Measurements from ENCODE around the gene BCAP29.

BCAP29 gene

DNA sequence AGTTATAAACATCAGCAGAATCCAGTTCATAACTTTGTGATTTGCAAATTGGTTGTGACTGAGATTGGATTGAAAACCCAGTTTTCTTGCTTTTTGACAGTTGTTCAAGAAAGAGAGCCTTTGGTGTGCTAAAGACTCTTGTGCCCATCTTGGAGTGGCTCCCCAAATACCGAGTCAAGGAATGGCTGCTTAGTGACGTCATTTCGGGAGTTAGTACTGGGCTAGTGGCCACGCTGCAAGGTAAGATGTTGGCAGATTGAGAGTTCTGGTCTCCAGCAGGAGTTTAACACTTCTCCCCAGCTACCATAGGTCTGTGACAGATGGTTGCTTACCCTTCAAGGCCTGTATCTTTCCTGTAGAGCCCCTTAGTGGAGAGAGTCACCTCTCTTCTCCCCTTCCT is 83.2 kb downstream of the BCAP29 start:
- Histone ChIP-seq H3K9me3 (ENCODE audit: control insufficient read depth, insufficient read depth, low read depth, low read length) (no peaks in the 10 kb centered on the region), H3K4me3 (ENCODE audit: low read depth, low read length) (no peak overlapping the region), H3K27ac (ENCODE audit: extremely low read depth, low read depth, low read length) (no peak overlapping the region), H3K4me1 (ENCODE audit: control insufficient read depth, insufficient read depth, low read length) (no peaks in the 10 kb centered on the region), H3K36me3 (ENCODE audit: control insufficient read depth in 2 of 2, insufficient read depth in 1 of 2, low read length in 2 of 2) (no peaks in the 10 kb centered on the region)
- ChIA-PET POLR2A (no interaction called here), CTCF (no interaction called here)
- TF ChIP-seq, protein P1, sequence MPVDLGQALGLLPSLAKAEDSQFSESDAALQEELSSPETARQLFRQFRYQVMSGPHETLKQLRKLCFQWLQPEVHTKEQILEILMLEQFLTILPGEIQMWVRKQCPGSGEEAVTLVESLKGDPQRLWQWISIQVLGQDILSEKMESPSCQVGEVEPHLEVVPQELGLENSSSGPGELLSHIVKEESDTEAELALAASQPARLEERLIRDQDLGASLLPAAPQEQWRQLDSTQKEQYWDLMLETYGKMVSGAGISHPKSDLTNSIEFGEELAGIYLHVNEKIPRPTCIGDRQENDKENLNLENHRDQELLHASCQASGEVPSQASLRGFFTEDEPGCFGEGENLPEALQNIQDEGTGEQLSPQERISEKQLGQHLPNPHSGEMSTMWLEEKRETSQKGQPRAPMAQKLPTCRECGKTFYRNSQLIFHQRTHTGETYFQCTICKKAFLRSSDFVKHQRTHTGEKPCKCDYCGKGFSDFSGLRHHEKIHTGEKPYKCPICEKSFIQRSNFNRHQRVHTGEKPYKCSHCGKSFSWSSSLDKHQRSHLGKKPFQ (tag by site-specific recombination; IDR thresholded peaks at IDR 0.05), result no peak
- no peak for TF ChIP-seq ZNF701 (tag by site-specific recombination; IDR thresholded peaks at IDR 0.05)
- TF ChIP-seq PRDM6 (tag by site-specific recombination; IDR thresholded peaks at IDR 0.05), result no peak

- ChIA-PET POLR2A (no interaction called here), CTCF (no interaction called here)
- no peak overlapping the region for H3K4me3 ChIP-seq (ENCODE audit: low read depth, low read length)
- no peaks in the 10 kb centered on the region for H3K36me3 ChIP-seq (ENCODE audit: control insufficient read depth in 2 of 2, insufficient read depth in 1 of 2, low read length in 2 of 2)
- H3K4me1 ChIP-seq (ENCODE audit: control insufficient read depth, insufficient read depth, low read length), result no peaks in the 10 kb centered on the region
- TF ChIP-seq ZNF776 (tag by site-specific recombination; IDR thresholded peaks at IDR 0.05; ENCODE audit: borderline replicate concordance) (no peak), ZNF670 (tag by site-specific recombination; IDR thresholded peaks at IDR 0.05; ENCODE audit: low read depth) (no peak), KLF16 (tag by site-specific recombination; IDR thresholded peaks at IDR 0.05) (no peak), ZSCAN16 (tag by site-specific recombination; IDR thresholded peaks at IDR 0.05) (no peak)
- TF ChIP-seq, protein P2, sequence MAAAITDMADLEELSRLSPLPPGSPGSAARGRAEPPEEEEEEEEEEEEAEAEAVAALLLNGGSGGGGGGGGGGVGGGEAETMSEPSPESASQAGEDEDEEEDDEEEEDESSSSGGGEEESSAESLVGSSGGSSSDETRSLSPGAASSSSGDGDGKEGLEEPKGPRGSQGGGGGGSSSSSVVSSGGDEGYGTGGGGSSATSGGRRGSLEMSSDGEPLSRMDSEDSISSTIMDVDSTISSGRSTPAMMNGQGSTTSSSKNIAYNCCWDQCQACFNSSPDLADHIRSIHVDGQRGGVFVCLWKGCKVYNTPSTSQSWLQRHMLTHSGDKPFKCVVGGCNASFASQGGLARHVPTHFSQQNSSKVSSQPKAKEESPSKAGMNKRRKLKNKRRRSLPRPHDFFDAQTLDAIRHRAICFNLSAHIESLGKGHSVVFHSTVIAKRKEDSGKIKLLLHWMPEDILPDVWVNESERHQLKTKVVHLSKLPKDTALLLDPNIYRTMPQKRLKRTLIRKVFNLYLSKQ (tag by site-specific recombination; IDR thresholded peaks at IDR 0.05; ENCODE audit: borderline replicate concordance), result no peak
- TF ChIP-seq, protein P3, sequence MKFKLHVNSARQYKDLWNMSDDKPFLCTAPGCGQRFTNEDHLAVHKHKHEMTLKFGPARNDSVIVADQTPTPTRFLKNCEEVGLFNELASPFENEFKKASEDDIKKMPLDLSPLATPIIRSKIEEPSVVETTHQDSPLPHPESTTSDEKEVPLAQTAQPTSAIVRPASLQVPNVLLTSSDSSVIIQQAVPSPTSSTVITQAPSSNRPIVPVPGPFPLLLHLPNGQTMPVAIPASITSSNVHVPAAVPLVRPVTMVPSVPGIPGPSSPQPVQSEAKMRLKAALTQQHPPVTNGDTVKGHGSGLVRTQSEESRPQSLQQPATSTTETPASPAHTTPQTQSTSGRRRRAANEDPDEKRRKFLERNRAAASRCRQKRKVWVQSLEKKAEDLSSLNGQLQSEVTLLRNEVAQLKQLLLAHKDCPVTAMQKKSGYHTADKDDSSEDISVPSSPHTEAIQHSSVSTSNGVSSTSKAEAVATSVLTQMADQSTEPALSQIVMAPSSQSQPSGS (tag by site-specific recombination; IDR thresholded peaks at IDR 0.05; ENCODE audit: low read depth), result 0 out of 2 replicates have a peak, but pooled peaks have one; percentile 26
- no peak overlapping the region for H3K27ac ChIP-seq (ENCODE audit: extremely low read depth, low read depth, low read length)
- no peaks in the 10 kb centered on the region for H3K9me3 ChIP-seq (ENCODE audit: control insufficient read depth, insufficient read depth, low read depth, low read length)
Observed at GRCh38 chr7:107666790-107667189, 86.7 kb downstream of the BCAP29 start.

DNA sequence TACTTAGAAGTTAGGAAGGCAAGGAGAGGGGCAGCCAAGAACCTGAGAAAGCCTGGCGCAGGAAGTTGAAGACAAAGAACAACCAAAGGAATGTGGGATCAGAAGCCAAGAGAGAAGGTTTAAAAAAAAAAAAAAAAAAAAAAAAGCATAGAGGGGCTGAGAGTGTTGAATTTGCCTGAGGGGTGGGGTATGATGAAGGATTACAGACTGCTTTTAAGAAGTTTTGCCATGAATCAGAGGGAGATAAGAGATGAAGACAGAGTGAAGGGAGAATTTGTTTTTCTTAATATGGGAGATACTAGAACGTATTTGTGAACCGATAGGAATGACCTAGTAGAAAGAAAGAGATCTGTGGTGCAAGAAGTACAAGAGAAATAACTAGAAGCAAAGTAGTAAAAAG is 87.3 kb downstream of the BCAP29 start:
- no peak overlapping the region for H3K27ac ChIP-seq (ENCODE audit: extremely low read depth, low read depth, low read length)
- no peaks in the 10 kb centered on the region for H3K36me3 ChIP-seq (ENCODE audit: control insufficient read depth in 2 of 2, insufficient read depth in 1 of 2, low read length in 2 of 2)
- H3K4me1 ChIP-seq (ENCODE audit: control insufficient read depth, insufficient read depth, low read length), result no peaks in the 10 kb centered on the region
- ChIA-PET CTCF (interaction anchor here (0.6 kb wide), 1 partner anchor 166 kb away, joined by 4 read pairs; no protein-coding TSS in a partner anchor), POLR2A (no interaction called here)
- H3K4me3 ChIP-seq (ENCODE audit: low read depth, low read length), result no peak overlapping the region
- no peaks in the 10 kb centered on the region for H3K9me3 ChIP-seq (ENCODE audit: control insufficient read depth, insufficient read depth, low read depth, low read length)
- TF ChIP-seq ZNF629 (tag by site-specific recombination; IDR thresholded peaks at IDR 0.05) (no peak), ZNF138 (tag by site-specific recombination; IDR thresholded peaks at IDR 0.05; ENCODE audit: borderline replicate concordance) (no peak), PBX3 (CRISPR knock-in tag; IDR thresholded peaks at IDR 0.05) (no peak), ZBTB17 (tag by site-specific recombination; IDR thresholded peaks at IDR 0.05) (no peak), PRDM1 (tag by site-specific recombination; IDR thresholded peaks at IDR 0.05) (no peak), ZNF670 (tag by site-specific recombination; IDR thresholded peaks at IDR 0.05; ENCODE audit: low read depth) (no peak), ZNF658 (tag by site-specific recombination; IDR thresholded peaks at IDR 0.05) (no peak), ZNF529 (tag by site-specific recombination; IDR thresholded peaks at IDR 0.05; ENCODE audit: insufficient replicate concordance) (no peak), ZNF510 (tag by site-specific recombination; IDR thresholded peaks at IDR 0.05; ENCODE audit: insufficient replicate concordance) (no peak), ZNF707 (tag by site-specific recombination; IDR thresholded peaks at IDR 0.05) (no peak), GLIS2 (tag by site-specific recombination; IDR thresholded peaks at IDR 0.05) (no peak), PRDM6 (tag by site-specific recombination; IDR thresholded peaks at IDR 0.05) (no peak)

All from HEK293 (cell line).